Adrenal gland (tissue), 5 donors: ENCODE data around the gene PEX3.

Source experiments
- POLR2A ChIP-seq, 2 donors: fragments of 450-650 bp; IDR thresholded peaks; one replicate each; pipeline ENCODE4 v1.6.1; 2017; ENCODE audit warnings: antibody characterized with exemption in 2 of 2, mild to moderate bottlenecking in 2 of 2, moderate library complexity in 1 of 2
- TF ChIP-seq, protein P1 (sequence below), 6 experiments: fragments of 450-650 bp in 4 of 6; fragments of 200-600 bp in 2 of 6; sonication (generic) in 1 of 6; IDR thresholded peaks; 1 replicate in 5 of 6; 2 replicates in 1 of 6; pipeline versions ENCODE4 v1.5.1 to v1.8.0; 2016 to 2021; ENCODE audit warnings: antibody characterized with exemption in 6 of 6, mild to moderate bottlenecking in 2 of 6, moderate library complexity in 1 of 6
- donor health status: DM: no; HTN: no; CAD: no.

DNA sequence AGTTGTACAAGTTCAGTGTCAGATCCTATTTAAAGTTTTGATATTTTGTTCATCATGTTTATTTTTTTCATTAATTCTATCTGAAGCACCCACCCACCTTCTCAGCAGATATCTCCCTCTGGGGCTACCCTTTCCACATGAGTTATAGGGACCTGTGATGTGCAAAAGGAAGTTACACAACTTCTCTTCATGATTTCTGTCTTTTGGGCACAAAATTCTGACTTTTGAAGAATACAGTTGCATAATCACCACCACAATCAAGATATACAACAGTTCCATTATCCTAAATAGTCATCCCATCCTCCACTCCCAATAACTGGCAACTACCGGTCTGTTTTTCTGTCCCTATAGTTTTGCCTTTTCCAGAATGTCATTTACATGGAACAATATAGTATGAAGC, 74.8 kb downstream of the PEX3 start:
- TF ChIP-seq, protein P1, sequence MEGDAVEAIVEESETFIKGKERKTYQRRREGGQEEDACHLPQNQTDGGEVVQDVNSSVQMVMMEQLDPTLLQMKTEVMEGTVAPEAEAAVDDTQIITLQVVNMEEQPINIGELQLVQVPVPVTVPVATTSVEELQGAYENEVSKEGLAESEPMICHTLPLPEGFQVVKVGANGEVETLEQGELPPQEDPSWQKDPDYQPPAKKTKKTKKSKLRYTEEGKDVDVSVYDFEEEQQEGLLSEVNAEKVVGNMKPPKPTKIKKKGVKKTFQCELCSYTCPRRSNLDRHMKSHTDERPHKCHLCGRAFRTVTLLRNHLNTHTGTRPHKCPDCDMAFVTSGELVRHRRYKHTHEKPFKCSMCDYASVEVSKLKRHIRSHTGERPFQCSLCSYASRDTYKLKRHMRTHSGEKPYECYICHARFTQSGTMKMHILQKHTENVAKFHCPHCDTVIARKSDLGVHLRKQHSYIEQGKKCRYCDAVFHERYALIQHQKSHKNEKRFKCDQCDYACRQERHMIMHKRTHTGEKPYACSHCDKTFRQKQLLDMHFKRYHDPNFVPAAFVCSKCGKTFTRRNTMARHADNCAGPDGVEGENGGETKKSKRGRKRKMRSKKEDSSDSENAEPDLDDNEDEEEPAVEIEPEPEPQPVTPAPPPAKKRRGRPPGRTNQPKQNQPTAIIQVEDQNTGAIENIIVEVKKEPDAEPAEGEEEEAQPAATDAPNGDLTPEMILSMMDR (IDR thresholded peaks at IDR 0.05), result no peak
- no peak for TF ChIP-seq POLR2A (IDR thresholded peaks at IDR 0.05)
